Gastrocnemius medialis (tissue), 4 donors: ENCODE results near the gene KLHL40. TPM values are rescaled to one million over a fixed set of nuclear protein-coding genes. Genes with fewer than 3 reads are reported as not detected.

Source experiments
- ATAC-seq, 2 donors: fragments of 150-250 bp; one replicate each; pipeline ENCODE4 v1.9.1; 2016
- DNase-seq, 2 donors: peaks; one replicate each; pipeline ENCODE4 v3.0.0-alpha.2; 2019
- H3K27ac ChIP-seq, 4 donors: fragments of 200-600 bp; sonication (generic); 1 replicate in 1 of 4; 2 replicates in 3 of 4; pipeline ENCODE4 v1.5.1; 2016 to 2018; ENCODE audit warnings: mild to moderate bottlenecking in 2 of 4, moderate library complexity in 1 of 4
- H3K27me3 ChIP-seq, 3 donors: fragments of 200-600 bp; sonication (generic) in 2 of 3; 1 replicate in 1 of 3; 2 replicates in 2 of 3; pipeline versions ENCODE4 v1.5.1 to v1.6.0; 2016 to 2019; ENCODE audit warnings: mild to moderate bottlenecking in 1 of 3, moderate library complexity in 1 of 3
- H3K36me3 ChIP-seq, 2 donors: fragments of 200-600 bp; sonication (generic) in 1 of 2; one replicate each; pipeline ENCODE4 v1.5.1; 2017 to 2018
- H3K4me1 ChIP-seq, 2 donors: fragments of 200-600 bp; sonication (generic) in 1 of 2; one replicate each; pipeline ENCODE4 v1.5.1; 2016 to 2017; ENCODE audit warnings: mild to moderate bottlenecking in 2 of 2
- H3K4me3 ChIP-seq, 4 donors: fragments of 200-600 bp; sonication (generic) in 3 of 4; 1 replicate in 1 of 4; 2 replicates in 3 of 4; pipeline ENCODE4 v1.5.1; 2016 to 2019; ENCODE audit warnings: mild to moderate bottlenecking in 2 of 4
- H3K9me3 ChIP-seq, 3 donors: fragments of 200-600 bp; sonication (generic) in 2 of 3; 1 replicate in 1 of 3; 2 replicates in 2 of 3; pipeline ENCODE4 v1.5.1; 2016 to 2019
- CTCF ChIP-seq, 5 experiments: fragments of 450-650 bp in 3 of 5; fragments of 200-600 bp in 2 of 5; sonication (generic) in 2 of 5; IDR thresholded peaks in 4 of 5; conservative IDR thresholded peaks in 1 of 5; 1 replicate in 4 of 5; 2 replicates in 1 of 5; pipeline ENCODE4 v1.5.1; 2016 to 2019; ENCODE audit warnings: antibody characterized with exemption in 5 of 5, mild to moderate bottlenecking in 3 of 5, moderate library complexity in 3 of 5
- POLR2A ChIP-seq, 2 donors: fragments of 450-650 bp; IDR thresholded peaks; one replicate each; pipeline ENCODE4 v1.6.1; 2017; ENCODE audit warnings: antibody characterized with exemption in 2 of 2, mild to moderate bottlenecking in 2 of 2, moderate library complexity in 2 of 2
- in situ Hi-C, 4 donors: fragments of 200-750 bp; cut with MboI; loops; one replicate each; pipeline versions ENCODE4 v1.15.0 to v1.8.0; 2017; ENCODE audit warnings: low sequenced_read_pairs in 4 of 4
- intact Hi-C: fragments of 100-400 bp; cut with DNase I; formaldehyde crosslinking; loops from one replicate; pipeline ENCODE4 v1.15.1; 2023; ENCODE audit warnings: low total_unique reads
- total RNA-seq, 4 donors: library from RNA; depleted of rRNA; stranded (reverse); fragments of >200 nt; gene quantifications; one replicate each; pipeline versions ENCODE4 v1.1.0 to v1.2.3, GENCODE V29; 2016

Gene KLHL40
- total RNA-seq, 4 donors from 2014 or later: 197 to 682 (median 397) TPM

- H3K4me1 ChIP-seq: peaks cover 55 to 62% of the 10 kb centered on the region in 2 donors
- peak overlapping the region in 1 of 4 donors; percentile 68 for H3K4me3 ChIP-seq
- H3K9me3 ChIP-seq: no peaks in the 10 kb centered on the region
- H3K27me3 ChIP-seq: no peaks in the 10 kb centered on the region
- peak; percentile 25 to 43 for ATAC-seq
- peak in 1 of 2 donors; percentile 78 for DNase-seq
- in situ Hi-C loops (loop anchor here in 2 of 4 donors (10.0 kb wide), 1 partner anchor 89 kb away; no protein-coding TSS in a partner anchor), intact Hi-C loops (loop anchor here (2.0 kb wide), 4 partner anchors 45 to 89 kb away; partner anchors contain the start of gene NKTR)
- peak overlapping the region; percentile 87 to 100 (median 98) for H3K27ac ChIP-seq
- TF ChIP-seq CTCF (IDR thresholded peaks at IDR 0.05 in 4 of 5, conservative IDR thresholded peaks at IDR 0.05 in 1 of 5): no peak
- no peak for TF ChIP-seq POLR2A (IDR thresholded peaks at IDR 0.05)
- H3K36me3 ChIP-seq: peaks cover 0 to 8% of the 10 kb centered on the region in 2 donors
Measured at GRCh38 chr3:42655980-42656679, 29.2 kb upstream of the KLHL40 start.

GRCh38 chr3:42656680-42657610, 28.4 kb upstream of the KLHL40 start:
- no peak for TF ChIP-seq POLR2A (IDR thresholded peaks at IDR 0.05)
- TF ChIP-seq CTCF (IDR thresholded peaks at IDR 0.05 in 4 of 5, conservative IDR thresholded peaks at IDR 0.05 in 1 of 5): no peak
- Histone ChIP-seq H3K36me3 (peaks cover 0 to 8% of the 10 kb centered on the region in 2 donors), H3K27ac (peak overlapping the region; percentile 87 to 100 (median 98)), H3K9me3 (no peaks in the 10 kb centered on the region), H3K27me3 (no peaks in the 10 kb centered on the region), H3K4me3 (no peak overlapping the region), H3K4me1 (peaks cover 60 to 62% of the 10 kb centered on the region in 2 donors)
- intact Hi-C loops: no loop called here
- ATAC-seq: no peak
- in situ Hi-C loops: loop anchor here in 2 of 4 donors (10.0 kb wide), 1 partner anchor 88 kb away; no protein-coding TSS in a partner anchor
- no peak for DNase-seq

GRCh38 chr3:42657675-42658074, 27.7 kb upstream of the KLHL40 start:
- intact Hi-C loops: no loop called here
- TF ChIP-seq CTCF (IDR thresholded peaks at IDR 0.05 in 4 of 5, conservative IDR thresholded peaks at IDR 0.05 in 1 of 5) (no peak), POLR2A (IDR thresholded peaks at IDR 0.05) (no peak)
- peaks cover 57 to 59% of the 10 kb centered on the region in 2 donors for H3K4me1 ChIP-seq
- DNase-seq (no peak), ATAC-seq (no peak)
- no peak overlapping the region for H3K4me3 ChIP-seq
- peak overlapping the region; percentile 87 to 100 (median 98) for H3K27ac ChIP-seq
- H3K9me3 ChIP-seq: no peaks in the 10 kb centered on the region
- peaks cover 0 to 8% of the 10 kb centered on the region in 2 donors for H3K36me3 ChIP-seq
- no peaks in the 10 kb centered on the region for H3K27me3 ChIP-seq
- in situ Hi-C loops: loop anchor here in 2 of 4 donors (10.0 kb wide), 1 partner anchor 87 kb away; no protein-coding TSS in a partner anchor

- no peaks in the 10 kb centered on the region for H3K9me3 ChIP-seq
- H3K36me3 ChIP-seq: peaks cover 0 to 8% of the 10 kb centered on the region in 2 donors
- H3K4me1 ChIP-seq: peaks cover 52 to 53% of the 10 kb centered on the region in 2 donors
- intact Hi-C loops (no loop called here), in situ Hi-C loops (loop anchor here in 2 of 4 donors (10.0 kb wide), 1 partner anchor 87 kb away; no protein-coding TSS in a partner anchor)
- ATAC-seq (no peak), DNase-seq (no peak)
- no peak for TF ChIP-seq CTCF (IDR thresholded peaks at IDR 0.05 in 4 of 5, conservative IDR thresholded peaks at IDR 0.05 in 1 of 5)
- no peak for TF ChIP-seq POLR2A (IDR thresholded peaks at IDR 0.05)
- H3K27ac ChIP-seq: peak overlapping the region; percentile 87 to 100 (median 98)
- H3K27me3 ChIP-seq: no peaks in the 10 kb centered on the region
- no peak overlapping the region for H3K4me3 ChIP-seq
Measured at GRCh38 chr3:42658091-42658770, 27.1 kb upstream of the KLHL40 start.
